BLaER1 (cell line): ENCODE results near the gene CTNND2.

Experiments used
- H3K27ac ChIP-seq: shearing (Covaris generic); formaldehyde crosslinking; 2 replicates; pipeline ENCODE4 v1.8.1; 2022
- H3K27me3 ChIP-seq: shearing (Covaris generic); formaldehyde crosslinking; 2 replicates; pipeline ENCODE4 v1.8.1; 2022
- H3K36me3 ChIP-seq: shearing (Covaris generic); formaldehyde crosslinking; 2 replicates; pipeline ENCODE4 v1.8.1; 2022
- H3K4me1 ChIP-seq: shearing (Covaris generic); formaldehyde crosslinking; 2 replicates; pipeline ENCODE4 v1.8.1; 2022
- H3K4me2 ChIP-seq: shearing (Covaris generic); formaldehyde crosslinking; 2 replicates; pipeline ENCODE4 v1.8.1; 2022
- H3K4me3 ChIP-seq: shearing (Covaris generic); formaldehyde crosslinking; 2 replicates; pipeline ENCODE4 v1.8.1; 2022
- H3K9ac ChIP-seq: shearing (Covaris generic); formaldehyde crosslinking; 2 replicates; pipeline ENCODE4 v1.8.1; 2022
- H3K9me3 ChIP-seq: shearing (Covaris generic); formaldehyde crosslinking; 2 replicates; pipeline ENCODE4 v1.8.1; 2022
- H4K20me1 ChIP-seq: shearing (Covaris generic); formaldehyde crosslinking; 2 replicates; pipeline ENCODE4 v1.8.1; 2022
- Cebpa-rat ChIP-seq: shearing (Covaris generic); IDR thresholded peaks from 2 replicates; pipeline ENCODE4 v1.8.1; 2022

Gene CTNND2

DNA sequence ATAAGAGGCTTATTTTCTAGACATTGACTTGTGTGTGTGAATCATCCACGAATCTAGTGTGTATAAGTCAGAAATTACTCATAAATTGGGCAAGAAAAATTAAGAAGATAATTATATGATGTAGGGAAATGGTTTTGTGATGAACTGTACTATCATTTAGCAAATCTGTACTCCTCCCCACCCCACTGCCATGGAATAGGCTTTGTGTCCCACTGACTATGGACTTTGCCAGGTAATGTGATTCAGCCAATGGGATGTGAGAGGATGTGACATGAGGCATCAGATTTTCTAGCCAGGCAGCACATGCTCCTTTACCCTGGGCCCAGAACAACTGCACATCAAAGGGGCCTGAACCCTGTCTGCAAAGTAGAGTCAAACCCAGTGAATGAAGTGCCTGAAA, 406.6 kb downstream of the CTNND2 start:
- H3K9ac ChIP-seq, result no peak overlapping the region
- no peaks in the 10 kb centered on the region for H3K4me1 ChIP-seq
- H4K20me1 ChIP-seq, result no peaks in the 10 kb centered on the region
- TF ChIP-seq Cebpa-rat, result no peak
- no peaks in the 10 kb centered on the region for H3K9me3 ChIP-seq
- H3K27me3 ChIP-seq, result no peaks in the 10 kb centered on the region
- H3K27ac ChIP-seq, result no peak overlapping the region
- H3K36me3 ChIP-seq, result no peaks in the 10 kb centered on the region
- H3K4me2 ChIP-seq, result no peak overlapping the region
- no peak overlapping the region for H3K4me3 ChIP-seq

DNA sequence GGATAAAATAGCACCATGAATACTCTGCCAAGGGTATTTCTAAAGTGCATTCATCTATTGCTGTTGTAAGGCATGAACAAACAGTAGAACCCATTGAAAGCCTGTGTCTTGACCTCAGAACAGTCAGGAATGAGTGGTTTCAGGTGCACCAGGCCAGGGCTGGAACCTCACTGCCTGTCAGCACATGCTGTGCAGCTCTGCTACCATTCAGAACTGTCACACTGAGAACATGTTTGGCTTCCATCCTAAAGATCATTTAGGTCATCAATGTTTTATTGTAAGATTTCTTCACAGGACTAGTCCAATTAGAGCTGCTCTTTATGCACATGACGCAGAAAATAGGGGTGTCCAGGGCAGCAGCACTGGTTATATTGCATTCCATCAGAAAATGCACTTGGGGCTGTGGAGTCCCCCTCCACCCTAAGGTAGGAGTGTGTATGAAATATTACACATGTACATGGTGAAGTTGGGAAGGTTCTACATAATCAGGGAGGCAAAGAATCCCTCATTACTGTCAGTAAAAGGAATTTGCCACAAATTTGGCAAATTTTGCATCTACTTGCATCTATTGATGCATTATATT, 408.0 kb downstream of the CTNND2 start:
- no peak for TF ChIP-seq Cebpa-rat
- no peak overlapping the region for H3K9ac ChIP-seq
- no peaks in the 10 kb centered on the region for H3K4me1 ChIP-seq
- H3K4me2 ChIP-seq, result no peak overlapping the region
- H3K27ac ChIP-seq, result no peak overlapping the region
- H3K27me3 ChIP-seq, result no peaks in the 10 kb centered on the region
- no peak overlapping the region for H3K4me3 ChIP-seq
- no peaks in the 10 kb centered on the region for H3K9me3 ChIP-seq
- no peaks in the 10 kb centered on the region for H3K36me3 ChIP-seq
- no peaks in the 10 kb centered on the region for H4K20me1 ChIP-seq

DNA sequence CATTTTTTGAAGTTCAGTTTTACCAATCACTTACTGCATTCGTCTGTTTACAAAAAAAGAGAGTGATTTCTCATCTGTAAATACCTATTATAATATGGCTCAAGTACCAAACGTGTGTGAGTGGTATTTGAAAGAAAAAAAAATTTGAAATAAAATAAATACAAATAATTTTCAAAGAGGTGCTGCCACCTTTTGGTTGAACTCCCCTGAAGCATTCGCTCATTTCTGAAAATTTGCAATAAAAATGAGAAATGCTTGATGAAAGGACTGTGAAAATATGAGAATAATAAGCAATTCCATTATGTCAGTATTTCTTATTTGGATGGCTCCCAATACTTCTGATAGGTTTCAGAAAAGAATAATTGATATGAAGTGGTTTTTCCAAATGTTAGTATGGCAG, 409.9 kb downstream of the CTNND2 start:
- no peak overlapping the region for H3K4me2 ChIP-seq
- H3K9me3 ChIP-seq, result no peaks in the 10 kb centered on the region
- H3K36me3 ChIP-seq, result no peaks in the 10 kb centered on the region
- no peak overlapping the region for H3K9ac ChIP-seq
- H4K20me1 ChIP-seq, result no peaks in the 10 kb centered on the region
- H3K4me3 ChIP-seq, result no peak overlapping the region
- TF ChIP-seq Cebpa-rat, result no peak
- no peaks in the 10 kb centered on the region for H3K4me1 ChIP-seq
- no peak overlapping the region for H3K27ac ChIP-seq
- H3K27me3 ChIP-seq, result no peaks in the 10 kb centered on the region

DNA sequence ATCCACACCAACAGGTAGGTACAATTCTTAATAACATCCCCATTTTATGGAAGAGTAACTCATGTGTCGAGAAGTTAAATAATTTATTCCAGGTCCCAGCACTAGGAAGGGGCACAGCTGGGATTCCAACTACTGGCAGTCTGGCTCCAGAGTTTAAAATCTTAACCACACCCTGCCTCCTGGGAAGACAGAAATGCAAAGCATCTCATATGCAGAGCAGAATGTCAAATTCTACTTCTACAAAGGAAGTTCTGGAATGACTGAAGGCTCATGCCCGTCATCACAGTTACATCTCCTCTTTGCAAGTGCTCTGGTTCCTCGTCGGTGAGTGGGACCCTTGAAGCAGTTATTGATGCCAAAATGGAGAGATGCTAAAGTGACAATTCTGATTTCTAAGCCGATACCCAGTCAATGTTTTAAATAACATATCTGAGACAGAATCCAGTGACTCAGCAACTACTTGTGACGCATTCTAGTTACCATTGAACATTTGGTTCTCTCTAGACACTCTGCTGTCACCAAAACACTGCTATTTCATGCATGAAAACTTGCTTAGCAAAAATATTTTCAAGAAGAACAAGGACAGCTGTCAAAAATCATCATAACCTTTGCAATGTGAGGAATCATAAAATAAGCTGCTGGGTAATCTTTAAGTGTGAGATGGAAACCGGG, 412.7 kb downstream of the CTNND2 start:
- H3K9me3 ChIP-seq, result no peaks in the 10 kb centered on the region
- no peak overlapping the region for H3K4me3 ChIP-seq
- H3K27ac ChIP-seq, result no peak overlapping the region
- no peak for TF ChIP-seq Cebpa-rat
- H3K9ac ChIP-seq, result no peak overlapping the region
- no peak overlapping the region for H3K4me2 ChIP-seq
- H3K4me1 ChIP-seq, result no peaks in the 10 kb centered on the region
- H3K36me3 ChIP-seq, result no peaks in the 10 kb centered on the region
- H3K27me3 ChIP-seq, result no peaks in the 10 kb centered on the region
- H4K20me1 ChIP-seq, result no peaks in the 10 kb centered on the region

DNA sequence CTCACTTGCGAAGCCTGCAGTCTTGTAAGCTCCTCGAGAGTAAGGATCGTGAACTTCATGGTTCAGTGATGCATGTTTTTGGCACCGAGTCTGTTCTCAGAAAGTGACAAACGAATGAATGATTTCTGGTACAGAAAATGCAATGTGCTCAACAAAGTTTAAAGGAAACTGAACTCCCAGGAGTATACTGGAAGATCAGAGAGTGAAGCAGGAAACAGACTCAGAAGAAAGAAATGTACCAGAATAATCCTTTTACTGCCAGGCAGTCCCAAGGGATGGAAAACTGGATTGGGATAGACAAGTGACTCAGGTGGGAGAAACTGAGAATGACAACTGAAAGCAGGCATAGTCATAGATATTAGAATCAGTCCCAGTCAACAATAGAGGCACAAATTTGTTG, 420.6 kb downstream of the CTNND2 start:
- no peak for TF ChIP-seq Cebpa-rat

DNA sequence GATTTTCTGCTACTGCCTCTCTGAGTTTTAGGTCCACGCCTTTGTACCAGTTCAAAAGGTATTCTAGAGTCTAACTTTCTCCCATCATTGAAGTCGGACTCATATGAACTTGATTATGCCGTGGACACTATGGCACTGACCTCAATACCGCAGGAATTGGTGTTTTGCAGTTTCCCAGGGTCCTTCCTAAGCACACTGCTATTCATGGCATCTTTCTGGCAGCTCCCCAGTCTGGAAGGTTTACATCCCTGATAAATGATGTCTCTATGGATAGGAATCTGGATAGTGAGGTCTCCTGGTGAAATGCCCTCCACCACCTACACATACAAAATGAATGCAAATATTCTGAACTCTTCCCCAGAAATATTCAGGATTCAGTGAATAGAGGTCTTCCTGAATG, 422.2 kb downstream of the CTNND2 start:
- Histone ChIP-seq H4K20me1 (no peaks in the 10 kb centered on the region), H3K36me3 (no peaks in the 10 kb centered on the region), H3K4me2 (no peak overlapping the region)

More for the DNA sequence above, 420.6 kb downstream of the CTNND2 start:
- no peak overlapping the region for H3K4me3 ChIP-seq
- no peaks in the 10 kb centered on the region for H3K27me3 ChIP-seq
- H3K9ac ChIP-seq, result no peak overlapping the region
- no peaks in the 10 kb centered on the region for H4K20me1 ChIP-seq
- no peak overlapping the region for H3K27ac ChIP-seq
- H3K9me3 ChIP-seq, result no peaks in the 10 kb centered on the region
- H3K36me3 ChIP-seq, result no peaks in the 10 kb centered on the region
- peak overlapping the region; percentile 71 for H3K4me2 ChIP-seq
- H3K4me1 ChIP-seq, result peaks cover 19% of the 10 kb centered on the region

DNA sequence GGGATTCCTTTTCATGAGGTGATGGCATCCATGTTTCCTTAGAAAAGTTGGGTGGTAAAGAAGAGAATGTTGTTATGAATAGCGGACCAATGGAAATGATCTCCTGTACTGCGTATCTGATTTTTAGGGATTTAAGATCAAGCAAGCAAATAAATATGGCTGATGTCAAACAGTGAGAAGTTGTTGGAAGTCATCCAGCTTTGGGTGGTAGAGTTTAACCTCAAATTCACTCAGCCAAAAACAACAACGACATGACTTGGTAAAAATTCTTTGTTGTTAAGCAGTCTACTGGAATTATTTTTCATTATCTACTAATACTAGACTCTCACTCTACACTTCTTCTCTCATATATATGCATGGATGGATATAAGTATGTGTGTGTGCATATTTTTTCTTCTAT, 426.5 kb downstream of the CTNND2 start:
- Histone ChIP-seq H3K4me1 (peaks cover 15% of the 10 kb centered on the region), H3K9ac (no peak overlapping the region)

More for the DNA sequence above, 422.2 kb downstream of the CTNND2 start:
- no peak overlapping the region for H3K4me3 ChIP-seq
- H3K9me3 ChIP-seq, result no peaks in the 10 kb centered on the region
- peaks cover 29% of the 10 kb centered on the region for H3K4me1 ChIP-seq
- H3K9ac ChIP-seq, result no peak overlapping the region
- no peak overlapping the region for H3K27ac ChIP-seq
- no peaks in the 10 kb centered on the region for H3K27me3 ChIP-seq
- no peak for TF ChIP-seq Cebpa-rat

DNA sequence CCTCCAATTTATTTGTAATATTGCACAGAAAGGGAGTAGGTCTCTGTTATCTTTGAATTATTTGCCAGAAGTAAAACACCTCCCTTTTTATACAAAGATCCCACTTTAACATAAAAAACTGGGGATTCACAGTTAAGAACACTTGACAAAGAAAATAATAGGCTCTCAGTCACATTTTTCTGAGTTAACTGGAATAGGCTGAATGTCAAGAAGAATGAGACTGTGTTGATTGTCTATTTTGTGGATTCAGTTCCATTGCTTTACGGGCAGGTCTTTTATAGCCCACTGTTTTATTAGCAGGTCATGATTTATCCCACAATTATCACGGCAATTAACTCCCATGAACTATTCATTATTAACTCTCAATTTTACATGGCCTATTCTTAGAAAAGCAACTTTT, 427.4 kb downstream of the CTNND2 start:
- Histone ChIP-seq H3K9me3 (no peaks in the 10 kb centered on the region), H4K20me1 (no peaks in the 10 kb centered on the region), H3K9ac (no peak overlapping the region), H3K36me3 (no peaks in the 10 kb centered on the region), H3K4me3 (no peak overlapping the region), H3K4me1 (peaks cover 9% of the 10 kb centered on the region), H3K4me2 (no peak overlapping the region), H3K27ac (no peak overlapping the region), H3K27me3 (no peaks in the 10 kb centered on the region)
- TF ChIP-seq Cebpa-rat, result no peak

More for the DNA sequence above, 426.5 kb downstream of the CTNND2 start:
- no peaks in the 10 kb centered on the region for H3K36me3 ChIP-seq
- H3K27me3 ChIP-seq, result no peaks in the 10 kb centered on the region
- no peak overlapping the region for H3K4me2 ChIP-seq
- H3K9me3 ChIP-seq, result no peaks in the 10 kb centered on the region
- H3K4me3 ChIP-seq, result no peak overlapping the region
- H4K20me1 ChIP-seq, result no peaks in the 10 kb centered on the region
- no peak for TF ChIP-seq Cebpa-rat
- no peak overlapping the region for H3K27ac ChIP-seq

DNA sequence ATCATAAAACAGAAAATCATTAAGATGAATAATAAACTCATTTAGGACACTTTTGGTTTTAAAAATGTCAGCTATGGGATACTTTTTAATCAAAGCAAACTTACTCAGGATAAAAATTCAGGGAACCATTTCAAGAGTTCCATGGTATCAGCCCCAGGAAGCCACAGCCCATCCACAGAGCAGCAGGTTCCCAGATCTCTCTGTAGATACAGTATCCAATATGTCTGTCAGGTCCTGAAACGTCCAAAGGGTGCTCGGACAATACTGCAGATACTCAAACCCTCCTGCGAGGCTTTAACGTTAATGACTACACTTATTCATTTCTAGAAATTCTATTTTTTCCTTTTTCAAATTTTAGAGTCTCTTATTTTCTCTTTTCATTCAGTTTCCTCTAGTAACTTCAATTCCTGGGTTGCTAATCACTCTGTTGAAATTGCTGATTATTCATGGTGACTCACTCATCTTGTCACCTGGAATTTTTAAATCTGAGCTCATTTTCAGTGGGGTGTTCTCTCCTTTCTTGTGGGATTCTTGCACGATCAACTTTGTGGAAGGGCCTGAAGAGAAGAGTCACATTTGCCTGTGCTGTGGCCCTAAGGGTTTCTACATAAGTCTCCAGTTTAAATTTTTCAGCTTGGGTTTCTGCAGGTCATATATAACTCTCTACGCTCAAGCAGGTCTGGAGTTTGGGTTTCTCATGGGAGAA, 435.8 kb downstream of the CTNND2 start:
- H3K4me2 ChIP-seq, result no peak overlapping the region
- H3K4me3 ChIP-seq, result no peak overlapping the region
- TF ChIP-seq Cebpa-rat, result no peak
- no peaks in the 10 kb centered on the region for H3K4me1 ChIP-seq
- no peak overlapping the region for H3K27ac ChIP-seq
- H3K27me3 ChIP-seq, result no peaks in the 10 kb centered on the region
- H4K20me1 ChIP-seq, result no peaks in the 10 kb centered on the region
- H3K9ac ChIP-seq, result no peak overlapping the region
- H3K36me3 ChIP-seq, result no peaks in the 10 kb centered on the region
- H3K9me3 ChIP-seq, result no peaks in the 10 kb centered on the region

DNA sequence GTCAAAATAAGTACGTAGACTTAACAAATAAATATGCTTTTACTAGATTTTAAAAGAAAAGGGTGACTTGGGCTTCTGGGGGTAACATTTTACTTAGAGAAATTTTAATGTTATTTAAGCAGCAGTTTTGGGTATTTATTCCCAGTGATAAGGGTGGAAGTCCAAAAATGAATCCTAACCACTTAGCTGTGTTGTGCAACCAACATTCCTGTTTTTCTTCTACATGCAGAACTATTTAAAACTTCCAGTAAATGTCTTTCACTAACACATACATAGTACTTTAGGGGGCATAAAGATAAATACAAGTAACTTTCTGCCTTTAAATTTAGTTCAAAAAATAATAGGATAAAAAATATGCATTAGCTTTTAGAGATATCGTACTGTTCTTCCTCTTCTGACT, 436.7 kb downstream of the CTNND2 start:
- Histone ChIP-seq H3K4me2 (no peak overlapping the region), H3K4me3 (no peak overlapping the region), H3K9me3 (no peaks in the 10 kb centered on the region), H3K9ac (no peak overlapping the region), H4K20me1 (no peaks in the 10 kb centered on the region), H3K4me1 (no peaks in the 10 kb centered on the region), H3K27me3 (no peaks in the 10 kb centered on the region), H3K36me3 (no peaks in the 10 kb centered on the region), H3K27ac (no peak overlapping the region)
- TF ChIP-seq Cebpa-rat, result no peak
